Pancreas (tissue), 10 donors: ENCODE measurements around the gene POLR2C. TPM values are rescaled to one million over a fixed set of nuclear protein-coding genes. Genes with fewer than 3 reads are reported as not detected.

Experiments
- ATAC-seq, 4 donors: fragments of 200-7000 bp; cut with Tn5 transposase; one replicate each; pipeline versions ENCODE4 v1.8.0 to v1.9.1; 2020; ENCODE audit warnings: mild to moderate bottlenecking in 4 of 4, moderate library complexity in 4 of 4
- DNase-seq, 6 donors: peaks; one replicate each; pipeline ENCODE4 v3.0.0-alpha.2; 2020
- FAIRE-seq: peaks from 2 replicates; lab custom pipeline; 2012; peaks lifted over from hg19 to GRCh38; lab: Jason Lieb, UNC
- H3K27ac ChIP-seq, 4 donors: fragments of 200-600 bp; sonication (generic); 1 replicate in 3 of 4; 2 replicates in 1 of 4; pipeline versions ENCODE4 v1.5.0 to v1.8.0; 2020
- H3K27me3 ChIP-seq, 4 donors: fragments of 200-600 bp; one replicate each; pipeline ENCODE4 v1.8.0; 2021
- H3K36me3 ChIP-seq, 3 donors: fragments of 200-600 bp; sonication (generic) in 1 of 3; one replicate each; pipeline versions ENCODE4 v1.5.0 to v1.8.0; 2020 to 2021
- H3K4me1 ChIP-seq, 3 donors: fragments of 200-600 bp; one replicate each; pipeline ENCODE4 v1.8.0; 2021
- H3K4me3 ChIP-seq, 4 donors: fragments of 200-600 bp; sonication (generic) in 2 of 4; one replicate each; pipeline versions ENCODE4 v1.5.0 to v1.8.0; 2020 to 2021
- H3K9me3 ChIP-seq, 4 donors: fragments of 200-600 bp; one replicate each; pipeline ENCODE4 v1.8.0; 2021
- WGBS, 2 donors: extraction: QIAGEN DNeasy Blood & Tissue Kit; methylation state at CpG; one replicate each; pipeline ENCODE4 v1.1.7; 2013; 5-methylcytosine and 5-hydroxymethylcytosine counted together
- intact Hi-C, 3 donors: fragments of 100-400 bp; cut with DNase I; formaldehyde crosslinking; loops; one replicate each; pipeline versions ENCODE4 v1.11.1 to v1.14.2; 2022
- polyA plus RNA-seq, 2 donors: library from polyadenylated mRNA; stranded (reverse); fragments of 200-250 nt; gene quantifications; one replicate each; pipeline ENCODE4 v1.2.3, GENCODE V29; 2013
- total RNA-seq, 6 donors: library from RNA; stranded (reverse); fragmentation: NEBNext Ultra II Directional in 4 of 6; extraction: Animal tissue kit (Norgen Biotek cat#: 25700) in 4 of 6; gene quantifications; one replicate each; pipeline versions ENCODE4 v1.2.1 to v1.2.4, GENCODE V29; 2021 to 2023
- TF ChIP-seq, protein P1 (sequence below), 4 donors: fragments of 200-600 bp; sonication (generic) in 3 of 4; IDR thresholded peaks; one replicate each; pipeline versions ENCODE4 v1.5.0 to v1.8.0; 2021; ENCODE audit warnings: antibody characterized with exemption in 4 of 4
- donor health status: healthy with polysubstance abuse.
- donor health status: DM: no; HTN: no; CAD: no; lungs with moderate emphysema.
- donor health status: DM: no; HTN: no; CAD: no.
- donor health status: control.
- donor health status: control.
- donor health status: Bipolar disorder and iron deficiency.
- donor health status: DM: yes; HTN: yes; CAD: no.
- donor health status: DM: no; HTN: no; CAD: no.
- donor health status: DM: no; HTN: no; CAD: no.
- donor health status: DM: yes; HTN: yes; CAD: no.

The POLR2C gene
- total and polyA plus RNA-seq, 8 donors: 20.4 to 43.9 (median 25.1) TPM

DNA sequence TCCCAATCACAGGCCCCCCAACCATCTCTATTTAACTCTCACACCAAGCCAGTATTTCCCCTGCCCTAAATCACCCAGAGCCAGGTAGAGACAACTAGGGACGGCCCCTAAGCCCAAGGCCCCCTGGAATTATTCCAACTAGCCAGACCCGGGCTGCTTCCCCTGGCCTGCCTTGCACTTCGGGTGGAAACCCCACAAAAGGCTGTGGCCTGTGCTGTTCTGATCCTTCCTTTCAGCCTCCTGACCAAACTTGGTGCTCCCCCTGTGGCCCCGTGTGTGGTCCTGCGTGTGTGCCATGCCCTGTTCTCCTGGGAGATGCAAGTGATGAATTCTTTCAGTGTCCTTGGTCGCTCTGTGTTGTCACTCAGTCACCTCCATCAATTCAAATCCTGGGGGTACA lies 43.0 kb upstream of the POLR2C start:
- Histone ChIP-seq H3K36me3 (no peaks in the 10 kb centered on the region), H3K4me3 (no peak overlapping the region), H3K9me3 (no peaks in the 10 kb centered on the region), H3K27ac (no peak overlapping the region), H3K4me1 (peaks cover 0 to 6% (median 3%) of the 10 kb centered on the region in 3 donors), H3K27me3 (no peaks in the 10 kb centered on the region)
- 61 to 72% methylated on average over 6 of the region's 6 CpGs for WGBS, 2 donors
- TF ChIP-seq, protein P1, sequence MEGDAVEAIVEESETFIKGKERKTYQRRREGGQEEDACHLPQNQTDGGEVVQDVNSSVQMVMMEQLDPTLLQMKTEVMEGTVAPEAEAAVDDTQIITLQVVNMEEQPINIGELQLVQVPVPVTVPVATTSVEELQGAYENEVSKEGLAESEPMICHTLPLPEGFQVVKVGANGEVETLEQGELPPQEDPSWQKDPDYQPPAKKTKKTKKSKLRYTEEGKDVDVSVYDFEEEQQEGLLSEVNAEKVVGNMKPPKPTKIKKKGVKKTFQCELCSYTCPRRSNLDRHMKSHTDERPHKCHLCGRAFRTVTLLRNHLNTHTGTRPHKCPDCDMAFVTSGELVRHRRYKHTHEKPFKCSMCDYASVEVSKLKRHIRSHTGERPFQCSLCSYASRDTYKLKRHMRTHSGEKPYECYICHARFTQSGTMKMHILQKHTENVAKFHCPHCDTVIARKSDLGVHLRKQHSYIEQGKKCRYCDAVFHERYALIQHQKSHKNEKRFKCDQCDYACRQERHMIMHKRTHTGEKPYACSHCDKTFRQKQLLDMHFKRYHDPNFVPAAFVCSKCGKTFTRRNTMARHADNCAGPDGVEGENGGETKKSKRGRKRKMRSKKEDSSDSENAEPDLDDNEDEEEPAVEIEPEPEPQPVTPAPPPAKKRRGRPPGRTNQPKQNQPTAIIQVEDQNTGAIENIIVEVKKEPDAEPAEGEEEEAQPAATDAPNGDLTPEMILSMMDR (IDR thresholded peaks at IDR 0.05): no peak
- intact Hi-C loops: loop anchor here (2.0 to 10.0 kb wide), 4 partner anchors 115 to 345 kb away; no protein-coding TSS in a partner anchor
- peak in 1 of 6 donors; percentile 46 for DNase-seq
- FAIRE-seq: no peak
- no peak for ATAC-seq

DNA sequence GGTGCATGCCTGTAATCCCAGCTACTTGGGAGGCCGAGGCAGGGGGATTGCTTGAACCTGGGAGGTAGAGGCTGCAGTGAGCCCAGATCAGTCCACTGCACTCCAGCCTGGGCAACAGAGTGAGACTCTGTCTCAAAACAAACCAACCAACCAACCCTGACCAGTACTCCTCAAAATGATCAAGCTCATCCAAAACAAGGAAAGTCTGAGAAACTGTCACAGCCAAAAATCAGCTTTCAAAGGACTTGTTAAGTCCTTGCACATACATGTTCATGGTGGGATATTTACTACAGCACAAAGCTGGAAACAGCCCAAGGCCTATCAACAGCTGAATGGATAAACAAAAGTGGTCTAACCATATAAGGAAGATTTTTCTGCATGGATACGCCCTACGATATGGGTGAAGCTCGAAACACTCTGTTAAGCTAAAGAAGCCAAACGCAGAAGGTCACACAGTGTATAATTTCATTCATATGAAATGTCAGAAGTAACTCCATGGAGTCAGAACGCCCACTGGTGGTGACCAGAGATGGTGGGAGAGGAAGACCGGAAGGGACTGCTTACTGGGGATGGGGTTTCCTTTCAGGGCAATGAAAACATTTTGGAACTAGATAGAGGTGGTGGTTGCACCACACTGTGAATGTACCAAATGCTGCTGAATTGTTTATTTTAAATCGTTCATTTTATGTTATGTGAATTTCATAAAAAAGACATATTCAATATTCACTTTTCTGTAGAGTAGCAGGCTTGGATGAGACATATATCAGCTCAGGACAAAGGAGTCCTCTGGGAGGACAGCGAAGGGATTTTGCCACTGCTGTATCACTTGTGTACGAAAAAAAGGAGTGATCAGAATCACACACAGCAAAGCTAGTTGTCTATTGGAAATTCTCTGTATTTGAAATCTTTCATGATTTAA lies 40.2 kb upstream of the POLR2C start:
- TF ChIP-seq, protein P1 (IDR thresholded peaks at IDR 0.05): peak; percentile 22 to 43 (median 42)
- FAIRE-seq: no peak
- WGBS, 2 donors: 24% methylated on average over 10 of the region's 10 CpGs
- DNase-seq: peak in 5 of 6 donors; percentile 39 to 56 (median 42)
- no peak overlapping the region for H3K27ac ChIP-seq
- H3K36me3 ChIP-seq: no peaks in the 10 kb centered on the region
- H3K27me3 ChIP-seq: no peaks in the 10 kb centered on the region
- H3K9me3 ChIP-seq: no peaks in the 10 kb centered on the region
- peaks cover 0 to 3% (median 2%) of the 10 kb centered on the region in 3 donors for H3K4me1 ChIP-seq
- ATAC-seq: peak in 3 of 4 donors; percentile 71 to 81 (median 72)
- intact Hi-C loops: loop anchor here in 2 of 3 donors (10.0 kb wide), 2 partner anchors 93 to 327 kb away; partner anchors contain the start of gene CPNE2 (in 1 of the 2)
- H3K4me3 ChIP-seq: no peak overlapping the region

DNA sequence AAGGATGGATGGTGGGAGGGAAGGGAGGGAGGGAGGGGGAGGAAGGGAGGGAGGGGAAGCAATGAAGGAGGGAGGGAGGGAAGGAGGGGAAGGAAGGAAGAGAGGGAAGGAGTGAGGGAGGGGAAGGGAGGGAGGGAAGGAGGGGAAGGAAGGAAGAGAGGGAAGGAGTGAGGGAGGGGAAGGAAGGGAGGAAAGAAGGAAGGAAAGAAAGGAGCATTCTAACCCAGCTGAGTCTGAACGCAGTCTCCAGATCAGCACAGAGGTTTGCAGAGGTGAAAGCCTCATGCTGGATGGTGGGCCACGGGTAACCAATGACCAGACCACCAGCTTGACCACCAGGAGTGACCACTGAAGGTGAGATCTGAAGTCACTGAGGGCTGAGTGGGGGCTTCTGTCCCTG lies 39.3 kb upstream of the POLR2C start:
- no peak for FAIRE-seq
- no peaks in the 10 kb centered on the region for H3K9me3 ChIP-seq
- TF ChIP-seq, protein P1 (IDR thresholded peaks at IDR 0.05): no peak
- 70 to 82% methylated on average over 2 of the region's 2 CpGs for WGBS, 2 donors
- no peak for ATAC-seq
- intact Hi-C loops: loop anchor here in 2 of 3 donors (10.0 kb wide), 2 partner anchors 92 to 328 kb away; partner anchors contain the start of gene CPNE2 (in 1 of the 2)
- no peak overlapping the region for H3K27ac ChIP-seq
- H3K27me3 ChIP-seq: no peaks in the 10 kb centered on the region
- H3K4me3 ChIP-seq: no peak overlapping the region
- peaks cover 0 to 3% (median 0%) of the 10 kb centered on the region in 3 donors for H3K4me1 ChIP-seq
- H3K36me3 ChIP-seq: peaks cover 0 to under 1% (median 0%) of the 10 kb centered on the region in 3 donors
- peak in 1 of 6 donors; percentile 13 for DNase-seq

DNA sequence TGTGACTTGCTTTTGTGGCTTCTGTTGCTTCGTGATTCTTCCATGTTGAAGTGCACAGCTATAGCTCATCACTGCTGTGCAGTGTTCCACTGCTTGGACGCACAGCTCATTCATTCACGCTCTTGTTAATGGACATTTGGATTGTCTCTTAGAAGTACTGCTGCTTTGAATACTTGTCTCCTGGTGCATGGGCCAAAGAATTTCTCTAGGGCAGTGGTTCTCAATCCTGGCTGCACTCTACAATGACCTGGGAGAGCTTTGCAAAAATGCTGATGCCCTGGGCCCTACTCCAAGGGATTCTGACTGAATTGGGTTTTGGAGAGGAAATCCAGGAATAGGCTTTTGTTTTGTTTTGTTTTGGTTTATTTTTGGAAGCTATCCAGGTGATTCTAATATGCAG lies 37.9 kb upstream of the POLR2C start:
- 72 to 82% methylated on average over 3 of the region's 3 CpGs for WGBS, 2 donors
- Histone ChIP-seq H3K9me3 (no peaks in the 10 kb centered on the region), H3K27ac (no peak overlapping the region), H3K4me3 (no peak overlapping the region), H3K4me1 (no peaks in the 10 kb centered on the region), H3K36me3 (peaks cover 0 to 10% (median 0%) of the 10 kb centered on the region in 3 donors), H3K27me3 (no peaks in the 10 kb centered on the region)
- ATAC-seq (no peak), FAIRE-seq (no peak), DNase-seq (no peak)
- intact Hi-C loops: loop anchor here in 2 of 3 donors (10.0 kb wide), 2 partner anchors 90 to 330 kb away; partner anchors contain the start of gene CPNE2 (in 1 of the 2)
- TF ChIP-seq, protein P1 (IDR thresholded peaks at IDR 0.05): no peak
